ENCODE data around the gene SLC4A9. TPM values are rescaled to one million over a fixed set of nuclear protein-coding genes. Genes with fewer than 3 reads are reported as not detected.
"Not testable (repeated sequence)": the region's sequence is repeated elsewhere in the genome, so short reads cannot be mapped to it uniquely, and the experiment has no call there.

SLC4A9 gene
- total RNA-seq, 1 donor from 2014 or later, result 0.23 TPM

- peaks cover 49% of the 10 kb centered on the region for H3K4me1 Mint-ChIP-seq (ENCODE audit: unreplicated experiment)
- H3K36me3 Mint-ChIP-seq (ENCODE audit: low read depth, unreplicated experiment), result peaks cover 24% of the 10 kb centered on the region
- peaks cover 8% of the 10 kb centered on the region for H3K27me3 Mint-ChIP-seq (ENCODE audit: unreplicated experiment)
- no peak for DNase-seq (ENCODE audit: low spot score)
- H3K9me3 Mint-ChIP-seq (ENCODE audit: unreplicated experiment), result no peaks in the 10 kb centered on the region
- H3K4me3 Mint-ChIP-seq (ENCODE audit: unreplicated experiment), result peak overlapping the region; percentile 73
- no peak overlapping the region for H3K27ac Mint-ChIP-seq (ENCODE audit: unreplicated experiment)
- no peak for TF ChIP-seq CTCF (IDR thresholded peaks at IDR 0.05; ENCODE audit: unreplicated experiment)
These were observed 17.1 kb upstream of the SLC4A9 start for GRCh38 chr5:140342896-140343295.

GRCh38 chr5:140343849-140344248, 16.1 kb upstream of the SLC4A9 start:
- DNase-seq (ENCODE audit: low spot score); H3K27me3 Mint-ChIP-seq (ENCODE audit: unreplicated experiment); H3K27ac Mint-ChIP-seq (ENCODE audit: unreplicated experiment); H3K9me3 Mint-ChIP-seq (ENCODE audit: unreplicated experiment): not testable (repeated sequence)
- Mint-ChIP-seq H3K4me1 (ENCODE audit: unreplicated experiment) (peaks cover 54% of the 10 kb centered on the region), H3K36me3 (ENCODE audit: low read depth, unreplicated experiment) (peaks cover 22% of the 10 kb centered on the region), H3K4me3 (ENCODE audit: unreplicated experiment) (peak overlapping the region; percentile 40)

GRCh38 chr5:140344683-140345423, 15.1 kb upstream of the SLC4A9 start:
- peaks cover 8% of the 10 kb centered on the region for H3K27me3 Mint-ChIP-seq (ENCODE audit: unreplicated experiment)
- H3K9me3 Mint-ChIP-seq (ENCODE audit: unreplicated experiment), result no peaks in the 10 kb centered on the region
- no peak for DNase-seq (ENCODE audit: low spot score)
- peaks cover 55% of the 10 kb centered on the region for H3K4me1 Mint-ChIP-seq (ENCODE audit: unreplicated experiment)
- H3K27ac Mint-ChIP-seq (ENCODE audit: unreplicated experiment), result no peak overlapping the region
- peaks cover 19% of the 10 kb centered on the region for H3K36me3 Mint-ChIP-seq (ENCODE audit: low read depth, unreplicated experiment)
- H3K4me3 Mint-ChIP-seq (ENCODE audit: unreplicated experiment), result peak overlapping the region; percentile 95
- TF ChIP-seq CTCF (IDR thresholded peaks at IDR 0.05; ENCODE audit: unreplicated experiment), result no peak

- H3K4me1 Mint-ChIP-seq (ENCODE audit: unreplicated experiment), result peaks cover 54% of the 10 kb centered on the region
- no peak overlapping the region for H3K27ac Mint-ChIP-seq (ENCODE audit: unreplicated experiment)
- H3K27me3 Mint-ChIP-seq (ENCODE audit: unreplicated experiment), result peaks cover 8% of the 10 kb centered on the region
- H3K36me3 Mint-ChIP-seq (ENCODE audit: low read depth, unreplicated experiment), result peaks cover 13% of the 10 kb centered on the region
- H3K9me3 Mint-ChIP-seq (ENCODE audit: unreplicated experiment), result no peaks in the 10 kb centered on the region
- H3K4me3 Mint-ChIP-seq (ENCODE audit: unreplicated experiment), result peak overlapping the region; percentile 95
- TF ChIP-seq CTCF (IDR thresholded peaks at IDR 0.05; ENCODE audit: unreplicated experiment), result no peak
- peak; percentile 62 for DNase-seq (ENCODE audit: low spot score)
These were observed 14.1 kb upstream of the SLC4A9 start for GRCh38 chr5:140345919-140346347.

GRCh38 chr5:140346348-140347221, 13.4 kb upstream of the SLC4A9 start, which contains the start of gene HBEGF:
HBEGF (minus strand) TSS chr5:140346603; CDS start chr5:140346328, 275 bp downstream.
- peak; percentile 81 for DNase-seq (ENCODE audit: low spot score)
- Mint-ChIP-seq H3K4me1 (ENCODE audit: unreplicated experiment) (peaks cover 54% of the 10 kb centered on the region), H3K27ac (ENCODE audit: unreplicated experiment) (peak within 1 kb of the TSS; percentile 48), H3K9me3 (ENCODE audit: unreplicated experiment) (no peaks in the 10 kb centered on the region), H3K36me3 (ENCODE audit: low read depth, unreplicated experiment) (peaks cover 9% of the 10 kb centered on the region), H3K4me3 (ENCODE audit: unreplicated experiment) (peak within 1 kb of the TSS; percentile 95), H3K27me3 (ENCODE audit: unreplicated experiment) (peaks cover 8% of the 10 kb centered on the region)
- peak; percentile 43 for TF ChIP-seq CTCF (IDR thresholded peaks at IDR 0.05; ENCODE audit: unreplicated experiment)

Data from endothelial cell (in vitro differentiated cells).